ES-I3 (cell line): ENCODE measurements around the gene NR4A3.
A peak's percentile ranks its signal among the peaks of the same experiment; 100 is the strongest.
"Not testable (repeated sequence)": the region's sequence is repeated elsewhere in the genome, so short reads cannot be mapped to it uniquely, and the experiment has no call there.

Experiments
- H3K36me3 ChIP-seq: 2 replicates; pipeline ENCODE4 v1.6.1; 2013; ENCODE audit warnings: mild to moderate bottlenecking, low read length, control low read depth, moderate library complexity; ENCODE audit not compliant: insufficient read depth
- H3K4me1 ChIP-seq: 2 replicates; pipeline ENCODE4 v1.6.1; 2013; ENCODE audit warnings: mild to moderate bottlenecking, control low read depth, low read length; ENCODE audit not compliant: insufficient read depth
- H3K9ac ChIP-seq: 2 replicates; pipeline ENCODE4 v1.6.1; 2013; ENCODE audit warnings: low read depth, mild to moderate bottlenecking, low read length, moderate library complexity
- H3K9me3 ChIP-seq: 2 replicates; pipeline ENCODE4 v1.6.1; 2013; ENCODE audit warnings: mild to moderate bottlenecking, low read length, moderate library complexity; ENCODE audit not compliant: control insufficient read depth, insufficient read depth

NR4A3 gene

DNA sequence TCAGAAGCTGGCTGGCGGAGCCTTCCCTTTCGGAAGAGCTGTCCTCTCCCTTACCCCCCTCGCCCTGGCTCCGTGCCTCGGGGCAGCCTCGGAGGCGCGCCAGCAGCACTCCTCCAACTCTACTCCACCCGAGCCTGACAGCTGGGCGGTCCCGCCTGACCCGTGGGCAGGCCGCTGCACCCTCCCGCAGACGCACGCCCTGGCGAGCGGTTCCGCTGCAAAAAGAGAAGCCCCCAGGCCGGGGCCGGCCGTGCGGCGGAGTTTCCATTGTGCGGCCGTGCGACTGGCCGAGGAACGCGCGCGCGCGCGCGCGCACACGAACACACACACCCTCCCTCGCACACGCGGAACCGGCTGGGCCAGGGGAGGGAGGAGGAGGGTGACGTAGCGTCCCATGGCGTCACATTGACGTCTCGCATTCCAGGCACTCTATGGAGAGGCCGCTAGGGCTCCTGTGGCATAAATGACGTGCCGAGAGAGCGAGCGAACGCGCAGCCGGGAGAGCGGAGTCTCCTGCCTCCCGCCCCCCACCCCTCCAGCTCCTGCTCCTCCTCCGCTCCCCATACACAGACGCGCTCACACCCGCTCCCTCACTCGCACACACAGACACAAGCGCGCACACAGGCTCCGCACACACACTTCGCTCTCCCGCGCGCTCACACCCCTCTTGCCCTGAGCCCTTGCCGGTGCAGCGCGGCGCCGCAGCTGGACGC is at the start of gene NR4A3:
Gene NR4A3 (plus strand): TSS at position 490 of the 713 bp plus-strand sequence. CDS start 6,158 bp downstream, outside the sequence.
- Histone ChIP-seq H3K9ac (peak within 1 kb of the TSS; percentile 72; the same call in 1 of the 2 replicates), H3K4me1 (no peaks in the 10 kb centered on the region; the same call in 1 of the 2 replicates), H3K36me3 (no peaks in the 10 kb centered on the region), H3K9me3 (no peaks in the 10 kb centered on the region)

- Histone ChIP-seq H3K4me1 (no peaks in the 10 kb centered on the region), H3K36me3 (no peaks in the 10 kb centered on the region), H3K9ac (no peak overlapping the region), H3K9me3 (no peaks in the 10 kb centered on the region)
Measured at GRCh38 chr9:99773468-99774138, 48.1 kb upstream of the NR4A3 start.

- no peak overlapping the region for H3K9ac ChIP-seq
- H3K4me1 ChIP-seq: 0 out of 2 replicates have a peak, but pooled peaks cover 1% of the 10 kb centered on the region
Measured at GRCh38 chr9:99778308-99778707, 43.4 kb upstream of the NR4A3 start.

GRCh38 chr9:99778836-99779235 is 42.8 kb upstream of the NR4A3 start:
- Histone ChIP-seq H3K36me3 (no peaks in the 10 kb centered on the region), H3K9me3 (no peaks in the 10 kb centered on the region), H3K9ac (no peak overlapping the region), H3K4me1 (peaks cover 6% of the 10 kb centered on the region)

More at GRCh38 chr9:99778308-99778707, 43.4 kb upstream of the NR4A3 start:
- H3K36me3 ChIP-seq: no peaks in the 10 kb centered on the region
- H3K9me3 ChIP-seq: no peaks in the 10 kb centered on the region

DNA sequence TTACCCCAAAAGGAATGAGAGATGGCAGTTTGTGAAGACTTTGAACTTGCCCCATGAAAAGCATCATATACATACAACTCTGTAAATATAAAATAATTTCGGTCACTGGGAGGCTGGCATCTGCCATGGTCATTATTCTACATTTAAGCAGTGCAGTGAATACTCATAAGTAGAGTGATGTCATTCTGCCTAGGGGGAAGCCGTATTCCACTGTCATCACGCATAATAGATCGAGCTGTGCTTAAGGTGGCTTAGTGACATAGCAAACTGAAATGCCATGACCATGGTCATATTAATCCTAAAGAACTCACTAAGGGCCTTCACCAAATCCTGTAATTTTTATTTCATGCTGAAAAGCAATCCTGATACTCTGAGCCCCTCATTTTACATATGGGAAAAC is 42.4 kb upstream of the NR4A3 start:
- H3K4me1 ChIP-seq: peaks cover 9% of the 10 kb centered on the region
- no peaks in the 10 kb centered on the region for H3K36me3 ChIP-seq
- H3K9me3 ChIP-seq: no peaks in the 10 kb centered on the region
- no peak overlapping the region for H3K9ac ChIP-seq

DNA sequence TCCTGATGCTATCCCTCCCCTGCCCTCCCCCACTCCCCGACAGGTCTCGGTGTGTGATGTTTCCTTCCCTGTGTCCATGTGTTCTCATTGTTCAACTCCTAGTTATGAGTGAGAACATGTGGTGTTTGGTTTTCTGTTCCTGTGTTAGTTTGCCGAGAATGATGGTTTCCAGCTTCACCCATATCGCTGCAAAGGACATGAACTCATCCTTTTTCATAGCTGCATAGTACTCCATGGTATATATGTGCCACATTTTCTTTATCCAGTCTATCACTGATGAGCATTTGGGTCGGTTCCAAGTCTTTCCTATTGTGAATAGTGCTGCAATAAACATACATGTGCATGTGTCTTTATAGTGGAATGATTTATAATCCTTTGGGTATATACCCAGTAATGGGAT is 39.3 kb upstream of the NR4A3 start:
- not testable (repeated sequence) for H3K9ac ChIP-seq, H3K9me3 ChIP-seq, H3K36me3 ChIP-seq
- H3K4me1 ChIP-seq: peaks cover 22% of the 10 kb centered on the region

GRCh38 chr9:99782962-99783718 is 38.5 kb upstream of the NR4A3 start:
- H3K9me3 ChIP-seq: no peaks in the 10 kb centered on the region
- no peaks in the 10 kb centered on the region for H3K36me3 ChIP-seq
- peaks cover 22% of the 10 kb centered on the region for H3K4me1 ChIP-seq
- H3K9ac ChIP-seq: no peak overlapping the region

GRCh38 chr9:99783799-99784198 is 37.9 kb upstream of the NR4A3 start:
- H3K9me3 ChIP-seq: no peaks in the 10 kb centered on the region
- H3K4me1 ChIP-seq: peaks cover 22% of the 10 kb centered on the region
- no peak overlapping the region for H3K9ac ChIP-seq
- H3K36me3 ChIP-seq: no peaks in the 10 kb centered on the region

DNA sequence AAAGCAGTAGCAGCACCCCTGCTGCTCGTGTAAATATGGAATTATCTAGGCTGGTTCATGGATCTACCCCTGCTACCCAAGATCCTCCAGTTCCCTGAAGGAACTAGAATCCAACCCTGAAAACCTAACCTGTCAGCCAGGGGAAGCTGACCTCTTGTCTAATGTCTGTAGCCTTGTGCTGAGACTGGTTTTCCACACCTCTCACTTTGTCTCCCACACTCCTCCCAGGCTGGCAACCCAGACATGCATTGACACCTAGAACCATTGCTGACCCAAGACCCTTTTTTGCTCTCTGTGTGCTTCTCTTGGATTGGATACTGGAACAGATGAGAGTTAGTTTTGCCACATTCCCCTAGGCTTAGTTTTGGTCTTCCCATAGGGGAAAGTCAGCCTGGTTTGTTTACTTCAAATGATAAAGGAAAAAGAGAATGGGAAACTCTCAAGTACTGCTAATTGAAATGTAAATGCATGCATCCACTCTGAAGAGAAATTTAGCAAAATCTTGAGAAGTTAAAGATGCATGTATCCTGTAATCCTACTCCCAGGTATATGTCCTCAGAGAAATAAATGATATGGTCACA is 36.6 kb upstream of the NR4A3 start:
- Histone ChIP-seq H3K9ac (no peak overlapping the region), H3K9me3 (no peaks in the 10 kb centered on the region), H3K4me1 (peaks cover 22% of the 10 kb centered on the region), H3K36me3 (no peaks in the 10 kb centered on the region)

DNA sequence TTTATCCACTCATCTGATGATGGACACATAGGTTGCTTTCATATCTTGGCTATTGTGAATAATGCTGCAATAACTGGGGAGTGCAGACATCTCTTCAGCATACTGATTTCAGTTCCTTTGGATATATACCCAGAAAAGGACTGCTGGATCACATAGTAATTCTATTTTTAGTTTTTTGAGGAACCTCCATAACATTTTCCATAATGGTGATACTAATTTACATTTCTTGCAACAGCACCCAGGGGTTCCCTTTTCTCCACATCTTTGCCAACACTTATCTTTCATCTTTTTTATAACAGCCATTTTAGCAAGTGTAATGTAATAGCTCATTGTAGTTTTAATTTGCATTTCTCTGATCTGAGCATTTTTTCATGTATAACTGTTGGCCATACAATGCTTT is 34.1 kb upstream of the NR4A3 start:
- H3K36me3 ChIP-seq: no peaks in the 10 kb centered on the region
- no peak overlapping the region for H3K9ac ChIP-seq
- peaks cover 22% of the 10 kb centered on the region for H3K4me1 ChIP-seq
- no peaks in the 10 kb centered on the region for H3K9me3 ChIP-seq

DNA sequence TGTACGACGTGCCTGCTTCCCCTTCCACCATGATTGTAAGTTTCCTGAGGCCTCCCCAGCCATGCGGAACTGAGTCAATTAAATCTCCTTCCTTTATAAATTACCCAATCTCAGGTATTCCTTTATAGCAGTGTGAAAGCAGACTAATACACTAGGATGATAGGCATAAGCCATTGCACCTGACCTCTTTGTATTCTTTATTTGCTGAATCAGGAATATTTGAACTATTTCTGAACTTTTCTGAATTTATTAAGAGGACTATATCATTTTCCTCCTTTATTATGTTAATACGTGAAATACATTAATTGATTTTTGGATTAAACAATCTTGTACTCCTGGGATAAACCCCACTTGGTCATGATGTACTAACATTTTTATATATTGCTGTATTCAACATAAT is 28.2 kb upstream of the NR4A3 start:
- H3K9me3 ChIP-seq: no peaks in the 10 kb centered on the region
- H3K4me1 ChIP-seq: no peaks in the 10 kb centered on the region
- H3K36me3 ChIP-seq: no peaks in the 10 kb centered on the region
- no peak overlapping the region for H3K9ac ChIP-seq

- Histone ChIP-seq H3K4me1 (no peaks in the 10 kb centered on the region), H3K9ac (no peak overlapping the region), H3K9me3 (no peaks in the 10 kb centered on the region), H3K36me3 (no peaks in the 10 kb centered on the region)
Measured at GRCh38 chr9:99796231-99796630, 25.5 kb upstream of the NR4A3 start.

DNA sequence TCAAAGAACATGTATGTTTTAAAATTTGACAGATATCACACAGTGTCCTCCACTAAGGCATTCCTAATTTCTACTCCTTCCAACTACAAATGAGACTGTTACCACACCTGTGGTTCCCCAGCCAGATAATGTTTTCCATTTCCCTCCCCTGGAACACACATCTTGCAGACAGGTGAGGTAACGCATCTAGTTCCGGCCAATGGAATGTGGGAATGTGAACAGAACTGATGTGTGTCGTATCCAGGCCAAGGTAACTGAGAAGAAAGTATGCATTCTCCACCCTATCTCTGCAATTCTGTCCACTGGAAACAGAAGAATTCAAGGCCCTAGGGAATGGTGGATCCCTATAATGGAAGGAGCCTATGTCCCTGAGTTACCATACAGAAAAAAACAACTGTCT is 19.9 kb upstream of the NR4A3 start:
- no peak overlapping the region for H3K9ac ChIP-seq
- no peaks in the 10 kb centered on the region for H3K9me3 ChIP-seq
- no peaks in the 10 kb centered on the region for H3K4me1 ChIP-seq
- no peaks in the 10 kb centered on the region for H3K36me3 ChIP-seq

DNA sequence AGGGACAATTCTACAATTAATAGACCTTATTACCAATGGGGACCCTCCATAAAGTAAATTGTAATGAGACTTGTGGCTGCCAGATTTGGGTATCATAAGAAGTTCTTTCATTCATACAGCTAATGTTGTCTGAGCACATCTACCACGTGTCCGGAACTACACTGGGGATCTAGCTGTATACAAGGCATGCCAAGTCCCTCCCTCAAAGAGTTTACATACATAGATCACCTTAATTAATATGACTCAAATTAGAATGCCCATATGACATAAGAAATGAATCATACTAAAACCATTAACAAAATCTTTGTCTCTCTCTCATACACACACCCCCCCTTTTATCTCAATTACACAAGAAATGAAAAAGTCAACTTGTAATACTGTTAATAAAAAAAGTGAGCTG is 18.0 kb upstream of the NR4A3 start:
- Histone ChIP-seq H3K36me3 (no peaks in the 10 kb centered on the region), H3K9me3 (no peaks in the 10 kb centered on the region), H3K4me1 (no peaks in the 10 kb centered on the region), H3K9ac (no peak overlapping the region)
